ENCODE measurements around the gene ART3. TPM values are rescaled to one million over a fixed set of nuclear protein-coding genes. Genes with fewer than 3 reads are reported as not detected.

The ART3 gene
- total and polyA plus RNA-seq, 2 of the 8 experiments (the other 6 are each of a cell fraction or from before 2014, with no cell fraction given), result 0.21 to 0.63 TPM

GRCh38 chr4:76074993-76075600 lies 588 bp downstream of the ART3 start (continued):
- TF ChIP-seq MAFK (IDR thresholded peaks at IDR 0.05; ENCODE audit: low read depth, low read length), result no peak
